HG03565 (cell line): ENCODE results near the gene TBX3.

Experiments used
- ATAC-seq: cut with Tn5 transposase; IDR thresholded peaks from one replicate; pipeline ENCODE4 v1.9.1; 2021; ENCODE audit warnings: mild to moderate bottlenecking, moderate library complexity; ENCODE audit not compliant: unreplicated experiment

Gene TBX3

GRCh38 chr12:114631242-114631641 is 52.7 kb downstream of the TBX3 start:
- ATAC-seq: no peak

GRCh38 chr12:114628199-114628598 is 55.8 kb downstream of the TBX3 start:
- ATAC-seq: no peak

GRCh38 chr12:114627393-114627792 is 56.6 kb downstream of the TBX3 start:
- ATAC-seq: no peak

- ATAC-seq: no peak
Observed at GRCh38 chr12:114625294-114625851, 58.6 kb downstream of the TBX3 start.

- ATAC-seq: no peak
Observed at GRCh38 chr12:114623737-114624136, 60.2 kb downstream of the TBX3 start.
